ENCODE measurements around the gene COX4I2.
"Not testable (repeated sequence)": the region's sequence is repeated elsewhere in the genome, so short reads cannot be mapped to it uniquely, and the experiment has no call there.

Gene COX4I2

DNA sequence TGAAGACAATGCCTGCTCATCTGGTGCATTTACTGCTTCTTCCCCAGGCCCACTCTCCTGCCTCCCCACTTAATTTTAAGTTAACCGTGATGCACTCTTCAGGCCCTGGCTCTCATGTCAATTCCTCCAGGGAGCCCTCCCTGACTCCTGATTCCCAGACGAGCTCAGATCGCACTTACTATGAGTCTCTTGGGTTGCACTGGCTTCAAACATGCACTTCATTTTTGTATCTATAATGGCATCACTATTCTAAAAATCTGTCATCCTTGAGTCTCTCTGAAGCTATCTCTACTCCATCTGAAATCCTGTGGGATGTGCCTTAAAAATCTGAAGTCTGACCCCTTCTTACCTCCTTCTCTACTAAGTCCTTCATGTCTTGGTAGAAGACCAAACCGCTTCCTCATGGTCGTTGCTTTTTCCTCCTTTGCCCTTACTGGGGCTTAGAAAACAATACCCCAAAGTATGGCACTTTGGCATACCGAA, 24.7 kb downstream of the COX4I2 start:
- DNase-seq: no peak

DNA sequence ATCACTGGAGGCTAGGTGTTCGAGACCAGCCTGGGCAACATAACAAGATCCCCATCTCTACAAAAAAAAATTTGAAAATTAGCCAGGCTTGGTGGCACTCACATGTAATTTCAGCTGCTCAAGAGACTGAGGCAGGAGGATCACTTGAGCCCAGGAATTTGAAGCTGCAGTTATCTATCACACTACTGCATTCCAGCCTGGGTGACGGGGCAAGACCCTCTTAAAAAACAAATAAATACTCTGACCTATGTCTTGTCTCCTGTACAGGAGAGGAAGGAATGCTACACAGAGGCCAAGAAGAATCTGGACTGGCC, 25.8 kb downstream of the COX4I2 start:
- DNase-seq: no peak

GRCh38 chr20:31663838-31664695, 26.4 kb downstream of the COX4I2 start:
- DNase-seq: no peak

DNA sequence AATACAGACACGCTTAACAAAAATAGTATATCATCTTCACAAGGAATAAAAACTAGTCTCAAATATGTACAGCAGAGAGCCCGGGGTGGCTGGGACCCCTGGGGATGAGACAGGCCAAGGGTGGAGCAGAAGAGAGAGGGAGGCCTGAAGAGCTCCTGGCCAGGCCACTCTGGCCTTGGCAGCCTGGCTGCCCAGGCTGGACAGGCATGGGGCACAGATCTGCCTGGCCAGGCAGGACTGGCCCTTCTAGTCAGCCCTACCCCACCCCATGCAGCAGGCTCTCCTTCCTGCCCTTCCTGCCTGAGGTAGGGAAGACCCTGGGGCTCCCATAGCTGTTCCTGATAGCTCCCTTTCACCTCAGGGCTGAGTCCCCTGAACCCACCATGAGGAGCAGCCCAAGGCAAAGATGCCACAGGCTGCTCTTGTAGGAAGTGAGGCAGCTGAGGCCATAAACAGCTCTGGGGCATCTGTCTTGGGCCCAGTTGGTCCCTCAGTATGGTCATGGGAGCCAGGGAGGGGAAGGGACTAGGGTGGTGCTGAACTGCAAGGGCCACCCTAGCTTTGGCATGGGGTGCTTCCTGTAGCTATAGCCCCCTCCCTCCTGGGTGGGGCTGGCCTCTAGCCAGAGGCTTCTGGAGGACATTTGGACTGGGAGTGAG, 27.1 kb downstream of the COX4I2 start:
- DNase-seq: no peak

GRCh38 chr20:31665753-31666152, 28.0 kb downstream of the COX4I2 start:
- no peak for DNase-seq

DNA sequence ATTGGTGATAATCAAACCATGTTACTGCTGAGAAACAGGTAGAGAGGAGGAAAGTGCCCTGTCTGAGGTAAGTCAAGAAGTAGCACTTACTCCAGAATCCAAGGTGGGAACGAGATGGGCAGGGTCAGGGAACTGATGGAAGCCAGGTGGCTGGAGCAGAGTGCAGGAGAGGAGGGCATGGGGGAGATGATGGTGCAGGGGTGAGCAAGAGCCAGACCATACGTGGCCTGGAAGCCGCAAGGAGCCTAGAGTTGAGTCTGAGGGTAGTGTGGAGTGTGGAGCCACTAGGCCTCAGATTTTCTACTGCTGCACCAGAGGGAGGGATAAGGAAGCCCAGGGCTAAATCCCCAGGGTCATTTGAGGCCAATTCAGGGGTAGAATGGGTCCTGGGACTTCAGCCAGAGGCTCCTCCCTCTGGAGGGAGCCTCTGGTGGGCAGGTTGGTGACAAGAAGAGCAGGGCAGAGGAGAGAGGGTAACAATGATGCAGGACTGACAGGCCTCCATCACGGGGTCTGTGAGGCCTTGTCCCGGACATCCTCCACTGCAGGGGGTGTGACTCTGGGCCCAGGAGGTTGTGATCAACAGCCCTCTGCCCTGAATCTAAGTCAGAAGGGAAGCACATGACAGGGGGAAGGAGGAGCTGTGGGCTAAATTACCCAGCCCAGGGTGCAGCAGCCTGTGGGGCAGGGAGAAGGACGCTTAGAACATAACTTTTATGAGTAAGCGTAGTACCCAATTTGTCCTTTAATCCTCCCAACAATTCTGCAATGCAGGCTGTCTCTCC, 28.7 kb downstream of the COX4I2 start:
- no peak for DNase-seq

GRCh38 chr20:31667315-31668285, 29.9 kb downstream of the COX4I2 start:
- DNase-seq: no peak

GRCh38 chr20:31668944-31669343, 31.2 kb downstream of the COX4I2 start:
- not testable (repeated sequence) for DNase-seq

DNA sequence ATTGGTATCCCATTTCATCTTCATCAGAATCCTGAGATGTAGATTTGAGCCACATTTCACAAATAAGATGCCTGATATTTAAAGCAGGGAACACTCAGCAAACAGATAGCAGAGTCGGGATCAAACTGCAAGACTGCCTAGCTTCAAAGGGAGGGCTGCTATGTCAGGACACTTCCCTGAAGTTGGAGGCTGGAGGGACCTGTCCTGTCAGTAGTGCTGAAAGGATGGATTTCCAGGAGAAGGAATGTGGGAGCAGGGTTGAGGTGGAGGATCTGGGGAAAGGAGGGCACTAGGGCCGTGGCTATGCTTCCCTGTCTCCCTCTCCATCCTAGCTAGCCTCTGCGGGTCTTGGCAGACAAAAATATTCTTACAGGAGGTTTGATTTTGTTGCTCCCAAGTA, 32.2 kb downstream of the COX4I2 start:
- DNase-seq: no peak

- no peak for DNase-seq
Measured at GRCh38 chr20:31670371-31671228, 32.9 kb downstream of the COX4I2 start.

DNA sequence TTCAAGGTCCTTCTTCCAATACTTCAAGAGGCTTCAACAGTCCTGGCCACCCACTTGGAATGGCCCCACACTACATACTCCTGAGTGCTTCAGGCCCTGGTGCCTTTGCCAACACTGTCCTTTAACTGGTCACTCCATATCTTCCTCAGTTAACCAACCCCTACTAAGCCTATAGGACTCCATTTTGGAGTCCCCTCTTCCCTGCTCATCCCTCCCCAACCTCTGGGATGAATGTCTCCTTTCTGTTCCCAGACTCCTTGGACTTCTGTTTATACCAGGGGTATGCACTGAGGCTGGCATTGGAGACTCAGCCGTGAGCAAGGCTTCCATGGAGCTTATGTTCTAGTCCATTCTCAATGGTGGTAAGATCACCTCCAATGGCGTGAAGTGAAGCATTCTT, 33.6 kb downstream of the COX4I2 start:
- no peak for DNase-seq

GRCh38 chr20:31673435-31673834, 35.7 kb downstream of the COX4I2 start:
- no peak for DNase-seq

- DNase-seq: no peak
Measured at GRCh38 chr20:31673943-31674463, 36.3 kb downstream of the COX4I2 start.

DNA sequence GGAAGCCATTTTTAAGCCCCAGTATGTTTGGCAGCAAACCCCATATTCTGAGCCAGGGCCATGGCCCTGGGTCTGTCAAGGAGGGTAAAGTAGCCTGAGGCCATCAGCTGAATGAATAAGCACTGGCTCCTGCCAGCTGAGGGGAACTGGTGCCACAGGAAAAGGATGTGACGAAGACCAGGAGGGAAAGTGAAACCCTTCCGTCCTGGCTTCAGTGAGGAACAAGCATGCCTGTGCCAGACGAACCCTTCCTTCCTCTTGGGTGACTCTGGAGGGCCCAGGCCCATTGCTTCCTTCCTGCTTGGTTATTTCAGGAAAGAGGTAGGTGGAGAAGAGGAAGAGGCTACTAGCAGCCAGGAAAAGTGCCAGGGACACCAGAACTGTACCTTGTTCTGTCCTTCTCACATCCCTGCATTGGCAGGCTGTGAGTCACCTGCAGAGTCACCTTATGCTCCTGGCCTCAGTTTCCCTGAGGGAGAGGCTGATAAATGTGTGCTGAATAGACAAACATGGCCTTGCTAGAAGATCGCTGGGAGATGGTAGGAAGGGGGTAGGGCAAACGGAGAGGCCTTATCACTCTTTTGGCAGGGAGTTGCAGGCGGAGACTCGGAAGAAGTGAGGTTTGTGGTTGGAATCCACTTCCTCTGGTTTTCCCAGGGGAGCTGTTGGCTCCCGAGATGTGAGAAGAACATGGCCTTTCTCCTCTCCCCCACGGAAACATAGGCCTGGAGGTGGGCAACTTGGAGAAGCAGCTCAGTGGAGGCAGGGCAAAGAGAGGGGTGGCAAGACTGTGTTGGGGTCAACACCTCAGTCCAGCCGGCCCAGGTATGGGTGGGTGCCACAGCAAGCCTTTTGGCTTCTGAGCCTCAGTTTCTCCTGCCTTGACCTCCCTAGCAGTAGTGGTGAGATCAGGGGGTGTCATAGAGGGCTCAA, 37.4 kb downstream of the COX4I2 start:
- DNase-seq: peak; percentile 59

GRCh38 chr20:31675828-31676608, 38.3 kb downstream of the COX4I2 start:
- DNase-seq: peak; percentile 69

DNA sequence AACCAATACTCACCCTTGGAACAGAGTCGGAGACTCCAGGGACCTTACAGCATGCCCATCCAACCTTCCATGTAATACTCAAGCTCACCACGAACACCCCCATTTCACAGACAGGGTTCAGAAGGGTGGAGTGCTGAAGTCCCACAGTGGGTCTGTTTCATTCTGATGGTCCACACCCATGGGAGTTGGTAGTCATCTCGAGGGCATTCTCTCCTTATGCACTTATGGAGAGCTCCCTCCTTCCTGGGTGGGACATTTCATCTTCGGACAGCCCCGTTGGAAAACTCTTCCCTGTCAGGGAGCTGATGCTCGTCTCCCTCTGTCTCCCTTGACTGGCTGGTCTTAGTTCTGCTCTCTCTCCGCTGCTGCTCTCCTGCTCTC, 38.9 kb downstream of the COX4I2 start:
- DNase-seq: no peak

GRCh38 chr20:31677553-31678260, 40.0 kb downstream of the COX4I2 start:
- DNase-seq: no peak

Data from activated naive CD4-positive, alpha-beta T cell treated with Interleukin-2 at 50 U/mL for 16 hours (primary cell).